ENCODE data around the gene RAD51B.
"Not testable (repeated sequence)": the region's sequence is repeated elsewhere in the genome, so short reads cannot be mapped to it uniquely, and the experiment has no call there.

Gene RAD51B

GRCh38 chr14:68255693-68256178 lies 436.2 kb downstream of the RAD51B start:
- H3K9me3 Mint-ChIP-seq, result no peaks in the 10 kb centered on the region

GRCh38 chr14:68257969-68258368 lies 438.4 kb downstream of the RAD51B start:
- H3K4me1 Mint-ChIP-seq (ENCODE audit: low read depth), result peaks cover 37% of the 10 kb centered on the region
- no peaks in the 10 kb centered on the region for H3K27me3 Mint-ChIP-seq (ENCODE audit: low read depth)
- no peak overlapping the region for H3K27ac Mint-ChIP-seq
- H3K36me3 Mint-ChIP-seq (ENCODE audit: low read depth), result no peaks in the 10 kb centered on the region
- H3K4me3 Mint-ChIP-seq, result no peak overlapping the region
- H3K9me3 Mint-ChIP-seq, result no peaks in the 10 kb centered on the region

More at GRCh38 chr14:68255693-68256178, 436.2 kb downstream of the RAD51B start:
- no peak overlapping the region for H3K27ac Mint-ChIP-seq
- H3K4me3 Mint-ChIP-seq, result no peak overlapping the region
- H3K4me1 Mint-ChIP-seq (ENCODE audit: low read depth), result peaks cover 31% of the 10 kb centered on the region
- no peaks in the 10 kb centered on the region for H3K27me3 Mint-ChIP-seq (ENCODE audit: low read depth)
- no peaks in the 10 kb centered on the region for H3K36me3 Mint-ChIP-seq (ENCODE audit: low read depth)

GRCh38 chr14:68258995-68259394 lies 439.4 kb downstream of the RAD51B start:
- H3K36me3 Mint-ChIP-seq (ENCODE audit: low read depth); H3K27me3 Mint-ChIP-seq (ENCODE audit: low read depth); H3K9me3 Mint-ChIP-seq; H3K4me3 Mint-ChIP-seq; H3K27ac Mint-ChIP-seq: not testable (repeated sequence)
- peaks cover 38% of the 10 kb centered on the region for H3K4me1 Mint-ChIP-seq (ENCODE audit: low read depth)

- no peak overlapping the region for H3K4me3 Mint-ChIP-seq
- H3K9me3 Mint-ChIP-seq, result no peaks in the 10 kb centered on the region
- H3K36me3 Mint-ChIP-seq (ENCODE audit: low read depth), result no peaks in the 10 kb centered on the region
- no peaks in the 10 kb centered on the region for H3K27me3 Mint-ChIP-seq (ENCODE audit: low read depth)
- peaks cover 37% of the 10 kb centered on the region for H3K4me1 Mint-ChIP-seq (ENCODE audit: low read depth)
- no peak overlapping the region for H3K27ac Mint-ChIP-seq
Observed at GRCh38 chr14:68260121-68260520, 440.5 kb downstream of the RAD51B start.

GRCh38 chr14:68261092-68261842 lies 441.7 kb downstream of the RAD51B start:
- Mint-ChIP-seq H3K36me3 (ENCODE audit: low read depth) (no peaks in the 10 kb centered on the region), H3K27ac (peak overlapping the region; percentile 55), H3K9me3 (no peaks in the 10 kb centered on the region), H3K27me3 (ENCODE audit: low read depth) (no peaks in the 10 kb centered on the region), H3K4me3 (no peak overlapping the region), H3K4me1 (ENCODE audit: low read depth) (peaks cover 32% of the 10 kb centered on the region)

- Mint-ChIP-seq H3K27ac (no peak overlapping the region), H3K27me3 (ENCODE audit: low read depth) (no peaks in the 10 kb centered on the region), H3K4me3 (no peak overlapping the region), H3K36me3 (ENCODE audit: low read depth) (no peaks in the 10 kb centered on the region), H3K4me1 (ENCODE audit: low read depth) (peaks cover 35% of the 10 kb centered on the region), H3K9me3 (no peaks in the 10 kb centered on the region)
Observed at GRCh38 chr14:68262567-68262966, 443.0 kb downstream of the RAD51B start.

- Mint-ChIP-seq H3K9me3 (no peaks in the 10 kb centered on the region), H3K4me3 (no peak overlapping the region), H3K27me3 (ENCODE audit: low read depth) (no peaks in the 10 kb centered on the region), H3K4me1 (ENCODE audit: low read depth) (peaks cover 43% of the 10 kb centered on the region), H3K27ac (no peak overlapping the region), H3K36me3 (ENCODE audit: low read depth) (no peaks in the 10 kb centered on the region)
Observed at GRCh38 chr14:68263563-68264259, 444.1 kb downstream of the RAD51B start.

GRCh38 chr14:68264260-68264569 lies 444.6 kb downstream of the RAD51B start:
- H3K9me3 Mint-ChIP-seq, result no peaks in the 10 kb centered on the region

GRCh38 chr14:68266998-68267397 lies 447.4 kb downstream of the RAD51B start:
- H3K36me3 Mint-ChIP-seq (ENCODE audit: low read depth), result peaks cover 3% of the 10 kb centered on the region
- no peak overlapping the region for H3K27ac Mint-ChIP-seq
- no peaks in the 10 kb centered on the region for H3K9me3 Mint-ChIP-seq

More at GRCh38 chr14:68264260-68264569, 444.6 kb downstream of the RAD51B start:
- H3K4me1 Mint-ChIP-seq (ENCODE audit: low read depth), result peaks cover 43% of the 10 kb centered on the region
- no peak overlapping the region for H3K27ac Mint-ChIP-seq
- H3K27me3 Mint-ChIP-seq (ENCODE audit: low read depth), result no peaks in the 10 kb centered on the region
- H3K36me3 Mint-ChIP-seq (ENCODE audit: low read depth), result no peaks in the 10 kb centered on the region
- no peak overlapping the region for H3K4me3 Mint-ChIP-seq

GRCh38 chr14:68268197-68268596 lies 448.6 kb downstream of the RAD51B start:
- Mint-ChIP-seq H3K4me1 (ENCODE audit: low read depth) (peaks cover 29% of the 10 kb centered on the region), H3K27me3 (ENCODE audit: low read depth) (no peaks in the 10 kb centered on the region), H3K4me3 (no peak overlapping the region), H3K36me3 (ENCODE audit: low read depth) (peaks cover 3% of the 10 kb centered on the region), H3K9me3 (no peaks in the 10 kb centered on the region), H3K27ac (peak overlapping the region; percentile 16)

More at GRCh38 chr14:68266998-68267397, 447.4 kb downstream of the RAD51B start:
- Mint-ChIP-seq H3K4me1 (ENCODE audit: low read depth) (peaks cover 30% of the 10 kb centered on the region), H3K27me3 (ENCODE audit: low read depth) (no peaks in the 10 kb centered on the region), H3K4me3 (no peak overlapping the region)

- Mint-ChIP-seq H3K36me3 (ENCODE audit: low read depth) (peaks cover 3% of the 10 kb centered on the region), H3K4me1 (ENCODE audit: low read depth) (peaks cover 29% of the 10 kb centered on the region), H3K27me3 (ENCODE audit: low read depth) (no peaks in the 10 kb centered on the region), H3K27ac (peak overlapping the region; percentile 16), H3K4me3 (no peak overlapping the region), H3K9me3 (no peaks in the 10 kb centered on the region)
Observed at GRCh38 chr14:68268719-68269118, 449.1 kb downstream of the RAD51B start.

- no peaks in the 10 kb centered on the region for H3K9me3 Mint-ChIP-seq
- no peaks in the 10 kb centered on the region for H3K27me3 Mint-ChIP-seq (ENCODE audit: low read depth)
- no peak overlapping the region for H3K4me3 Mint-ChIP-seq
- H3K27ac Mint-ChIP-seq, result no peak overlapping the region
- H3K36me3 Mint-ChIP-seq (ENCODE audit: low read depth), result peaks cover 3% of the 10 kb centered on the region
- peaks cover 29% of the 10 kb centered on the region for H3K4me1 Mint-ChIP-seq (ENCODE audit: low read depth)
Observed at GRCh38 chr14:68269136-68269927, 449.8 kb downstream of the RAD51B start.

- Mint-ChIP-seq H3K4me3 (no peak overlapping the region), H3K9me3 (no peaks in the 10 kb centered on the region), H3K4me1 (ENCODE audit: low read depth) (peaks cover 35% of the 10 kb centered on the region), H3K27ac (no peak overlapping the region), H3K27me3 (ENCODE audit: low read depth) (no peaks in the 10 kb centered on the region), H3K36me3 (ENCODE audit: low read depth) (peaks cover 3% of the 10 kb centered on the region)
Observed at GRCh38 chr14:68270342-68270741, 450.8 kb downstream of the RAD51B start.

GRCh38 chr14:68271913-68272391 lies 452.4 kb downstream of the RAD51B start:
- Mint-ChIP-seq H3K27me3 (ENCODE audit: low read depth) (no peaks in the 10 kb centered on the region), H3K27ac (peak overlapping the region; percentile 28), H3K9me3 (no peaks in the 10 kb centered on the region), H3K4me1 (ENCODE audit: low read depth) (peaks cover 41% of the 10 kb centered on the region), H3K36me3 (ENCODE audit: low read depth) (peaks cover 3% of the 10 kb centered on the region), H3K4me3 (no peak overlapping the region)

Data from T-helper 1 cell treated with Interleukin-12 subunit alpha and Interleukin-12 subunit beta and Interleukin-4 antibody, amounts not matched to agents 30 μg/mL and 1 μg/mL, for 36 hours (primary cell).